Renal pelvis (tissue), 12 donors: ENCODE data around the gene PGM3. TPM values are rescaled to one million over a fixed set of nuclear protein-coding genes. Genes with fewer than 3 reads are reported as not detected.
A peak's percentile ranks its signal among the peaks of the same experiment; 100 is the strongest.

Experiments used
- DNase-seq: peaks from one replicate; pipeline ENCODE4 v3.0.0-alpha.2; 2013
- long read RNA-seq, 16 experiments: transcript quantifications; one replicate each; lab custom pipeline, GENCODE V29; 2026
- polyA plus RNA-seq, 3 donors: library from polyadenylated mRNA; unstranded; fragments of 120-200 nt; gene quantifications; one replicate each; pipeline ENCODE4 v1.2.1, GENCODE V29; 2013; ENCODE audit not compliant: insufficient read length in 3 of 3

The PGM3 gene
- 10 to 100 TPM; 38.0 to 52.7 (median 50.3) TPM for polyA plus RNA-seq
- long read RNA-seq, donor 1, full-length matches to known transcripts = 6 of 25 reads
- long read RNA-seq, donor 1, partial matches to known transcripts = 19 of 25 reads
- long read RNA-seq, donor 1, other reads (novel, unspliced or antisense) = 0 of 25 reads
- long read RNA-seq, donor 2, full-length matches to known transcripts = 9 of 9 reads
- long read RNA-seq, donor 2, partial matches to known transcripts = 0 of 9 reads
- long read RNA-seq, donor 2, other reads (novel, unspliced or antisense) = 0 of 9 reads
- long read RNA-seq, donor 3, full-length matches to known transcripts = 5 of 10 reads
- long read RNA-seq, donor 3, partial matches to known transcripts = 5 of 10 reads
- long read RNA-seq, donor 3, other reads (novel, unspliced or antisense) = 0 of 10 reads
- long read RNA-seq, donor 4, full-length matches to known transcripts = 5 of 12 reads
- long read RNA-seq, donor 4, partial matches to known transcripts = 7 of 12 reads
- long read RNA-seq, donor 4, other reads (novel, unspliced or antisense) = 0 of 12 reads
- long read RNA-seq, donor 5, full-length matches to known transcripts = 3 of 3 reads
- long read RNA-seq, donor 5, partial matches to known transcripts = 0 of 3 reads
- long read RNA-seq, donor 5, other reads (novel, unspliced or antisense) = 0 of 3 reads
- long read RNA-seq, donor 6, full-length matches to known transcripts = 17 of 17 reads
- long read RNA-seq, donor 6, partial matches to known transcripts = 0 of 17 reads
- long read RNA-seq, donor 6, other reads (novel, unspliced or antisense) = 0 of 17 reads
- long read RNA-seq, donor 7, full-length matches to known transcripts = 9 of 9 reads
- long read RNA-seq, donor 7, partial matches to known transcripts = 0 of 9 reads
- long read RNA-seq, donor 7, other reads (novel, unspliced or antisense) = 0 of 9 reads
- long read RNA-seq, donor 8, full-length matches to known transcripts = 7 of 7 reads
- long read RNA-seq, donor 8, partial matches to known transcripts = 0 of 7 reads
- long read RNA-seq, donor 8, other reads (novel, unspliced or antisense) = 0 of 7 reads
- long read RNA-seq, donor 9, full-length matches to known transcripts = 10 of 10 reads
- long read RNA-seq, donor 9, partial matches to known transcripts = 0 of 10 reads
- long read RNA-seq, donor 9, other reads (novel, unspliced or antisense) = 0 of 10 reads
- long read RNA-seq, donor 10, full-length matches to known transcripts = 12 of 25 reads
- long read RNA-seq, donor 10, partial matches to known transcripts = 13 of 25 reads
- long read RNA-seq, donor 10, other reads (novel, unspliced or antisense) = 0 of 25 reads
- long read RNA-seq, donor 11, full-length matches to known transcripts = 4 of 4 reads
- long read RNA-seq, donor 11, partial matches to known transcripts = 0 of 4 reads
- long read RNA-seq, donor 11, other reads (novel, unspliced or antisense) = 0 of 4 reads
- long read RNA-seq, donor 12, full-length matches to known transcripts = 17 of 35 reads
- long read RNA-seq, donor 12, partial matches to known transcripts = 18 of 35 reads
- long read RNA-seq, donor 12, other reads (novel, unspliced or antisense) = 0 of 35 reads
- long read RNA-seq, donor 13, full-length matches to known transcripts = 5 of 5 reads
- long read RNA-seq, donor 13, partial matches to known transcripts = 0 of 5 reads
- long read RNA-seq, donor 13, other reads (novel, unspliced or antisense) = 0 of 5 reads
- long read RNA-seq, donor 14, full-length matches to known transcripts = 13 of 35 reads
- long read RNA-seq, donor 14, partial matches to known transcripts = 16 of 35 reads
- long read RNA-seq, donor 14, other reads (novel, unspliced or antisense) = 6 of 35 reads
- long read RNA-seq, donor 15, full-length matches to known transcripts = 13 of 19 reads
- long read RNA-seq, donor 15, partial matches to known transcripts = 6 of 19 reads
- long read RNA-seq, donor 15, other reads (novel, unspliced or antisense) = 0 of 19 reads
- long read RNA-seq, donor 16, full-length matches to known transcripts = 4 of 9 reads
- long read RNA-seq, donor 16, partial matches to known transcripts = 5 of 9 reads
- long read RNA-seq, donor 16, other reads (novel, unspliced or antisense) = 0 of 9 reads

DNA sequence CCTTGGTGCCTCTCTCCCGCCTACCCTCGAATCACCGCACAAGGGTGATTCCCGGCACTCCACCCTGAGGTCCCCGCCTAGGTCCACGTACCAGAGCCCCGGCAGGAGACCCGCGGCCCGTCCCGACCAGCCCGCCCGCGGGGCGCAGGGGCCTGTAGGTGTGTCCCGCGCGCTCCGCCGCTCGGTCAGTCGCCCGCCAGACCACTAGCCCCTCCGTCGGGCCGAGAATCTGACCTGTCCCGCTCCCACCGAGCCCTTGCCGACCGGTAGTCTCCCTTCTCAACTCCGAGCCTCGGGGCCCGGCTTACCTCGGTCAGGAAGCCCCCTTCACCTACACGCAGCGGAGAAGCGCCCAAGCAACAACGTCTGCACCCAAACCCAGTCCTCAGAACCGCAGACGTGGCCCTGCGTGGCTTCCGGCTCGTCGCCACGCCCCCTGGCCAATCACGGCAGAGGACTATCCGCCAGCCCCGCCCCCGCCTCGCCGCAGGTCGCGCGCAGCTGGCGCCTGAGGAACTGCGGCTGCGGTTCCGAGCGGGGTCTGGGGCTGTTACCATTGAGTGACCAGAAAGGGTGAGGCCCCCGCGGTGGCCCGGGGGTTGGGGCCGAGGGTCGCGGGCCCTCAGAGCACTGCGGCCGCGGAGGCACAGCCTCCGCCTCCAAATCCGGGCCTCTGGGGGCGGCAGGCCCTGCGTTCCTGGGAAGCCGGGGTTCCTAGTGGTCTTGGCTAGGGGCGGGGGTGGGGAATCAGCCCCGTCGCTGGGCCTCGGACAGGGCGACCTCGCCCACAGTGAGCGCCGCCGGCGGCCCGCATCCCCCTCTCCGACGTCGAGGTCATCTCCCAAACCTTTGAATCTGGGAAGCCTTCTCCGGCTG, at the start of gene PGM3, which contains the start of gene RWDD2A:
PGM3 (minus strand) TSS at position 395 of the 876 bp plus-strand sequence. CDS start 2,253 bp downstream, outside the sequence.
RWDD2A (plus strand) TSS at position 487 of the 876 bp plus-strand sequence. CDS start 1,095 bp downstream, outside the sequence.
- peak; percentile 89 for DNase-seq

DNA sequence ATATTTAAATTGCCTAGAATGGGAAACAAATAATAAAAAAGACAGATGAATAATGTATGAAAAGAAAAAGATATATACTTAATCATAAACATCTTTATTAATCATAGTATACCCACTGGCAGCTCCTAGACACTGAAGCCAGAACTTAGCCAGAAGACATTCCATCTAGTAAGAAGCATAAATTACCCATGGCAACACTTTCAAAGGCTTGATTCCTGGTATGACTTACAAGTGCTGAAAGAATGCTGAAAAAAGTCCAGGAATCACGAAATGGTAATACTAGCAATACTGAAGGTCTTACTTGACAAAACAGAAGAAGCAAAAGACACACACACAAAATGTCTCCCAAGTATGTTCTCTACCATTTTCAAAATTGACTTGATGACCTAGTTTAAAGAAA, 38.1 kb upstream of the PGM3 start:
- no peak for DNase-seq

DNA sequence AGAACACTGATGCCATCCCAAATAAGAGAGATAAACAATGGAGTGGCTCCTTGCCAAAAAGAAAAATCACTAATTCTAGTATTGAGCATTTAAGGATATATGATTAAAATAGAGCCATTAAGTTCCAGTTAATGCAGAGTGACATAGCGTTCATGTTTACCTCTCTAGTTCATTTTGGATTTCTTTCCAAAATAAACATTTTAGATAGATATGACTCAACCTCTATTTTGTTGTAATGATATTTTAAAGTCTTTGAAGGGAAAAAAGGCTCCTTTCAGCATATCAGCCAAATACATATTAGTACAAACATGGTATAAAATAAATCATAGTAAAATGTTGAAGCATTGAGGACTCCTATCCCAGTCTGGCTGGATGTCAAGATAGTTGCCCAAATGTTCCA, 33.5 kb upstream of the PGM3 start:
- DNase-seq = no peak

GRCh38 chr6:83221889-83222479, 28.9 kb upstream of the PGM3 start:
- peak; percentile 43 for DNase-seq

GRCh38 chr6:83221276-83221675, 28.2 kb upstream of the PGM3 start:
- DNase-seq = no peak

DNA sequence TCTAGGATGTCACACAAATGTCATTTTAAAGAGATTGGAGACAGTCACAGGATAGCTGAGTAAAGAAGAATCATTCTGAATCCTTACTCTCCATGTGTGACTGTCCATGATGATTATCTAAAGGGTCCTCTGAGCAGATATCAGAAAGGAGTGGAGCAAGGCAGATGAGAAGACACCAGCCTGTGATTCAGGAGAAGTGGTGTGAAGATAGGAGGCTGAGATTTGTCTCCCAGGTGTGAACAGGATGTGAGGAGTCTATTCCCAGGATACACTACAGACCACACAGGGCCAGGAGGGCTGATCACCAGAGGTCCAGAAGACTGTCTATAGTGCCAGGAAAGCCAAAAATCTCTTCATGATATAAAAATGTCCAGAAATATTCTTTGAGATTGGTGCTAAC, 27.1 kb upstream of the PGM3 start:
- no peak for DNase-seq

GRCh38 chr6:83218646-83219045, 25.6 kb upstream of the PGM3 start:
- peak; percentile 44 for DNase-seq

DNA sequence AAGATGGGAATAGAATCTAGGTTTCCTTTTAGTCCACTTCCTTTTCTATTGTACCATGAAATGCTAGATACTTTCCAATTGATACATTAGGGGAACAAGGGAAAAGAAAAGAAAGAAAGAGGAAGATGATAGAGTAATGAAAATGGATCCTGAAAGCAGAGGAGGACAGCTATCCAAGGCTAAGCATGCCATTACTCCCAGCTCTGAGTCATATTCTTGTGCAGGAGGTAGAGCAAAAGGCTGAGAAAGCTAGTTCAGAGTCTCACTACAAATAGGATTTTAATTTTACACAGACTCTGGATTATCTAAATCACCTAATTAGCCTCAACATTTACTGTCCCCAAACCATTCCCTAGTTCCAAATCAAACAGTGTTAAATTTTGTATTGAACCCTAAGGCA, 23.7 kb upstream of the PGM3 start:
- no peak for DNase-seq

DNA sequence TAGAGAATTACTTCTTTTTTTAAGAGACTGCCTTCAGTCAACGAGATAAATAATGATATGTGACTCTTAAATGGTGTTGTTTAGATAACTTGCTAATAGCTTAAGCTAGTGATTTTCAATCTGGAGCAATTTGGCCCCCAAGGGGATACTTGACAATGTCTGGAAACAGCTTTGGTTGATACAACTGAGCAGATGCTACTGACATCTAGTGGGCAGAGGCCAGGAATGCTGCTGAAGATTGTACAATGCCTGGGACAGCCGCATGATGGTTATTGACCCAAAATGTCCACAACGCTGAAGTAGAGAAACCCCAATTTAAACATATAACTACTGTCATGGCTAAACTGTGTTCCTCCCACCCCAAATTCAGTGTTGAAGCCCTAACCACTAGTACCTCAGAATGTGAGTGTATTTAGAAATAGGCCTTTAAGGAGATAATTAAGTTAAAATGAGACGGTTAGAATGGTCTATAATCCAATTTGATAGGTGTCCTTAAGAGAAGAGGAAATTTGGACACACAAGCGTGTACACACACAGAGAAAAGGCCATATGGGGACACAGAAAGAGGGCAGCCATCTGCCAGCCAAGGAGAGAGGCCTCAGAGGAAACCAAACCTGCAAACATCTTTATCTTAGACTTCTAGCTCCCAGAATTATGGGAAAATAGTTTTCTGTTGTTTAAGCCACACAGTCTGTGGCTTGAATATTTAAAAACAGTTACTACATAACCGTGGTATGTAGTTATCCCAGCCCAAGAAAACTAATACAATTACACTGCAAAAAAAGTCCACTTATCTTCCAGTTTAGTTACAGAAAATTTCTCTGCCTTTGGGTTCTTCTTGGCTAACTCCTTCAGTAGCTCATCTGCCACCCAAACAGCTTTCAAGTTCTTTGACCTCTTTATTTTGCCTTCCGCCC, 22.3 kb upstream of the PGM3 start:
- peak; percentile 67 for DNase-seq

- no peak for DNase-seq
Observed at GRCh38 chr6:83202031-83202430, 9.0 kb upstream of the PGM3 start.

DNA sequence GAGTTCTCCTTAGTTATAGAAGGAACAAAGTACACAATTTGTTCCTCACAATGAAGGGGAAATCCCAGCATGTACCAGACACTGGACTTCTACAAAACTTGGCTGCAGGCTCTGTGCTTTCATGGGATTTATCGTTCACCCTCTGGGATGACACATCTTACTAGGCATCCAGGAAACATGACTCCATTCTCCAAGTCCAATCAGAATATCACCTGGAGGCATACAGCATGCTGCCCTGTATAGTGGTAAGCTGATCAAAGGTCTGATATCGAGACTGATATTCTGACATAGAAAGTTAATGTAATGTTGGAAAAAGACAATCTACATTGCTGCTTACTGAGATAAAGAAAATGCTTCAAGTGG, 6.8 kb upstream of the PGM3 start:
- DNase-seq = no peak

- no peak for DNase-seq
Observed at GRCh38 chr6:83199173-83199862, 6.3 kb upstream of the PGM3 start.

DNA sequence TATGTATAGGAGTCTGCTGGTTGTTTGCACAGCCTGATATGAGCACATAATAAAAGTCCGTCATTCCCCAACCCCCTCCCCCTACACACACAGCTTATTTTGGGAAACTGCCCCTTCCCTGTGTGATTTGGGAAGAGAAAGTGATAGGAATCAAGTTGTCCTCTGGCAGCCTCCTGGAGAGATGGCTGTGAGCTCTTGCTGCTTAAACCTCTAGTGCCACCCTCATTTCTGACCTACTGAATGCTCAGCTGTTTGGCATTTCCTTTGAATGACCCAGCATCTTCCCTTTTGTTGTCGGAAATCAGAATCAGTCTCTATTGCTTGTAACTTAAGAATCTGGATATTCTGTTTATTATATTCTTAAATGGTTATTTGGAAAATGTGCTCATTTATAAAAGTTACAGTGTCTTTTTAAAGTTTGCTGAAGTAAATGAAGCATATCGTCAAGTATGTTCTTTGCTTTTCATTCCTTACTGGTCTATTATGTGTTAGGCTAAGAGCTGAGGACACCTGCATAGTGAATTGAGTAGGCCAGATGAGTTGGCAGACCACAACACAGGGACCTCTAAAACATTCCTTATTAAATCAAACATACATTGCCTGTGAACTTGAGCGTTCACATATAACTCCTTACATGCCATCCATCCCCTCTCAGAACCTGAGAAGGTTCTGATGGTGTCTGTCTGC, 5.6 kb upstream of the PGM3 start:
- DNase-seq = no peak

GRCh38 chr6:83193747-83194566, 892 bp upstream of the PGM3 start:
- DNase-seq = peak; percentile 27

GRCh38 chr6:83192456-83192855, 609 bp downstream of the PGM3 start:
- peak; percentile 2 for DNase-seq
